ENCODE data around the gene MUC5AC.
"Not testable (repeated sequence)": the region's sequence is repeated elsewhere in the genome, so short reads cannot be mapped to it uniquely, and the experiment has no call there.

MUC5AC gene

GRCh38 chr11:1181853-1182535, 24.2 kb downstream of the MUC5AC start:
- TF ChIP-seq CTCF (IDR thresholded peaks at IDR 0.05; ENCODE audit: low read depth, low read length, missing control alignments), result no peak
- in situ Hi-C loops (cut with HindIII; ENCODE audit: low sequenced_read_pairs), result no loop called here
- DNase-seq (ENCODE audit: low read depth), result no peak
- no peak overlapping the region for H3K4me3 ChIP-seq (ENCODE audit: low read depth, low read length)

GRCh38 chr11:1184139-1184538, 26.4 kb downstream of the MUC5AC start:
- in situ Hi-C loops (cut with HindIII; ENCODE audit: low sequenced_read_pairs); DNase-seq (ENCODE audit: low read depth); H3K4me3 ChIP-seq (ENCODE audit: low read depth, low read length): not testable (repeated sequence)

GRCh38 chr11:1188451-1189130, 30.8 kb downstream of the MUC5AC start:
- H3K4me3 ChIP-seq (ENCODE audit: low read depth, low read length); DNase-seq (ENCODE audit: low read depth); in situ Hi-C loops (cut with HindIII; ENCODE audit: low sequenced_read_pairs): not testable (repeated sequence)

- DNase-seq (ENCODE audit: low read depth); in situ Hi-C loops (cut with HindIII; ENCODE audit: low sequenced_read_pairs); H3K4me3 ChIP-seq (ENCODE audit: low read depth, low read length): not testable (repeated sequence)
Measured at GRCh38 chr11:1189816-1190215, 32.1 kb downstream of the MUC5AC start.

GRCh38 chr11:1191786-1192470, 34.2 kb downstream of the MUC5AC start:
- DNase-seq (ENCODE audit: low read depth), result not testable (repeated sequence)

GRCh38 chr11:1192741-1193325, 35.1 kb downstream of the MUC5AC start:
- no peak for TF ChIP-seq CTCF (IDR thresholded peaks at IDR 0.05; ENCODE audit: low read depth, low read length, missing control alignments)

More at GRCh38 chr11:1191786-1192470, 34.2 kb downstream of the MUC5AC start:
- H3K4me3 ChIP-seq (ENCODE audit: low read depth, low read length); in situ Hi-C loops (cut with HindIII; ENCODE audit: low sequenced_read_pairs): not testable (repeated sequence)

GRCh38 chr11:1193326-1194230, 35.8 kb downstream of the MUC5AC start:
- in situ Hi-C loops (cut with HindIII; ENCODE audit: low sequenced_read_pairs), result no loop called here
- no peak overlapping the region for H3K4me3 ChIP-seq (ENCODE audit: low read depth, low read length)
- no peak for DNase-seq (ENCODE audit: low read depth)
- TF ChIP-seq CTCF (IDR thresholded peaks at IDR 0.05; ENCODE audit: low read depth, low read length, missing control alignments), result no peak

More at GRCh38 chr11:1192741-1193325, 35.1 kb downstream of the MUC5AC start:
- no peak for DNase-seq (ENCODE audit: low read depth)
- no peak overlapping the region for H3K4me3 ChIP-seq (ENCODE audit: low read depth, low read length)
- in situ Hi-C loops (cut with HindIII; ENCODE audit: low sequenced_read_pairs), result no loop called here
